ENCODE data around the gene SHTN1.

Gene SHTN1

GRCh38 chr10:116984202-116984990, 20.6 kb downstream of the SHTN1 start:
- DNase-seq = no peak

- DNase-seq = no peak
Measured at GRCh38 chr10:116980041-116980440, 24.9 kb downstream of the SHTN1 start.

- no peak for DNase-seq
Measured at GRCh38 chr10:116978901-116979300, 26.1 kb downstream of the SHTN1 start.

- no peak for DNase-seq
Measured at GRCh38 chr10:116974456-116975005, 30.5 kb downstream of the SHTN1 start.

GRCh38 chr10:116973946-116974455, 31.0 kb downstream of the SHTN1 start:
- no peak for DNase-seq

GRCh38 chr10:116973371-116973905, 31.5 kb downstream of the SHTN1 start:
- no peak for DNase-seq

- no peak for DNase-seq
Measured at GRCh38 chr10:116972131-116972530, 32.9 kb downstream of the SHTN1 start.

- no peak for DNase-seq
Measured at GRCh38 chr10:116970050-116970449, 34.9 kb downstream of the SHTN1 start.

- no peak for DNase-seq
Measured at GRCh38 chr10:116968331-116968730, 36.7 kb downstream of the SHTN1 start.

- no peak for DNase-seq
Measured at GRCh38 chr10:116961406-116962251, 43.4 kb downstream of the SHTN1 start.

GRCh38 chr10:116960066-116960776, 44.8 kb downstream of the SHTN1 start:
- no peak for DNase-seq

GRCh38 chr10:116952729-116953128, 52.3 kb downstream of the SHTN1 start:
- no peak for DNase-seq

GRCh38 chr10:116948530-116948870, 56.5 kb downstream of the SHTN1 start:
- DNase-seq = no peak

GRCh38 chr10:116947841-116948529, 57.0 kb downstream of the SHTN1 start:
- no peak for DNase-seq

GRCh38 chr10:116944911-116945310, 60.1 kb downstream of the SHTN1 start:
- DNase-seq = no peak

GRCh38 chr10:116931806-116932205, 73.2 kb downstream of the SHTN1 start:
- DNase-seq = no peak

- no peak for DNase-seq
Measured at GRCh38 chr10:116926426-116926825, 78.6 kb downstream of the SHTN1 start.

GRCh38 chr10:116925056-116925455, 79.9 kb downstream of the SHTN1 start:
- DNase-seq = no peak

GRCh38 chr10:116919706-116920105, 85.3 kb downstream of the SHTN1 start:
- DNase-seq = no peak

GRCh38 chr10:116919164-116919563, 85.8 kb downstream of the SHTN1 start:
- no peak for DNase-seq

- DNase-seq = no peak
Measured at GRCh38 chr10:116918583-116918982, 86.4 kb downstream of the SHTN1 start.

GRCh38 chr10:116917481-116917880, 87.5 kb downstream of the SHTN1 start:
- DNase-seq = no peak
